Thymus (tissue), 11 donors: Measurements from ENCODE around the gene SNX13. TPM values are rescaled to one million over a fixed set of nuclear protein-coding genes. Genes with fewer than 3 reads are reported as not detected.
"Not testable (repeated sequence)": the region's sequence is repeated elsewhere in the genome, so short reads cannot be mapped to it uniquely, and the experiment has no call there.

Experiments used
- DNase-seq, 9 donors: peaks; one replicate each; pipeline ENCODE4 v3.0.0-alpha.2; 2013; ENCODE audit warnings: low spot score in 9 of 9, low read depth in 6 of 9, missing footprints in 1 of 9
- H3K27ac ChIP-seq, 2 donors: one replicate each; pipeline ENCODE4 v1.5.1; 2013; ENCODE audit warnings: control low read depth in 1 of 2, low read depth in 1 of 2, low read length in 1 of 2, mild to moderate bottlenecking in 1 of 2, moderate library complexity in 1 of 2
- H3K27me3 ChIP-seq, 2 donors: one replicate each; pipeline ENCODE4 v1.5.1; 2013; ENCODE audit warnings: low read length in 1 of 2; ENCODE audit not compliant: control insufficient read depth in 2 of 2, insufficient read depth in 1 of 2
- H3K36me3 ChIP-seq, 2 donors: one replicate each; pipeline ENCODE4 v1.5.1; 2013; ENCODE audit warnings: low read length in 1 of 2, mild to moderate bottlenecking in 1 of 2, moderate library complexity in 1 of 2; ENCODE audit not compliant: control insufficient read depth in 2 of 2, insufficient read depth in 2 of 2
- H3K4me1 ChIP-seq, 2 donors: one replicate each; pipeline ENCODE4 v1.5.1; 2013; ENCODE audit warnings: low read length in 2 of 2; ENCODE audit not compliant: control insufficient read depth in 2 of 2, insufficient read depth in 2 of 2
- H3K4me3 ChIP-seq, 2 donors: one replicate each; pipeline ENCODE4 v1.5.1; 2013; ENCODE audit warnings: low read length in 2 of 2, control low read depth in 1 of 2, mild to moderate bottlenecking in 1 of 2
- H3K9me3 ChIP-seq, 2 donors: one replicate each; pipeline ENCODE4 v1.5.1; 2013; ENCODE audit warnings: low read length in 1 of 2, mild to moderate bottlenecking in 1 of 2; ENCODE audit not compliant: control insufficient read depth in 2 of 2, insufficient read depth in 1 of 2
- WGBS: extraction: QIAGEN DNeasy Blood & Tissue Kit; methylation state at CpG from one replicate; pipeline ENCODE4 v1.1.7; 2013; 5-methylcytosine and 5-hydroxymethylcytosine counted together
- polyA plus RNA-seq: library from polyadenylated mRNA; stranded (reverse); fragments of 200-250 nt; gene quantifications from one replicate; pipeline ENCODE4 v1.2.3, GENCODE V29; 2013
- total RNA-seq: library from RNA; stranded (reverse); fragments of 120-200 nt; gene quantifications from one replicate; pipeline ENCODE4 v1.2.4, GENCODE V29; 2013
- donor health status: healthy.

Gene SNX13
- total and polyA plus RNA-seq, 2 donors, result 12.3 to 33.4 TPM

DNA sequence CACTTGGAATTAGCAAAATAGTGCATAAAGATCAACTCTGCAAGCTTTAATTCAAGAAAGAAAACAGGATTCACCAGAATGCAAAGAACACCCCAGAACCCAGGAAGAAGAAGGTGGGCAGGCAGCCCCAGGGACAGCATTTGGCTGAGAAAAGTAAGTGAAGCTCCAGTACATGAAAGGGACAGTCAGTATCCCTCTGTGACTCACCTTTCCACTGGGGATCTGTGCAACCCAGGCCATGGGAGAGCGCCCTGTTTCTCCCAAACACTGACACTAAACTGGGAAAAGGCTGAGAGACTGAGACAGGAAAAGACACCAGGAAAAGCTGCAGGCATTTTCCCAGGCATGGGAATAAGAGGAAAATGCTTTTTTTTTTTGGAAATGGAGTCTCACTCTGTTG is 28.2 kb downstream of the SNX13 start:
- no peak overlapping the region for H3K27ac ChIP-seq
- no peaks in the 10 kb centered on the region for H3K9me3 ChIP-seq
- H3K4me1 ChIP-seq, result peaks cover 0 to 4% of the 10 kb centered on the region in 2 donors
- H3K4me3 ChIP-seq, result no peak overlapping the region
- no peaks in the 10 kb centered on the region for H3K36me3 ChIP-seq
- no peak for DNase-seq
- H3K27me3 ChIP-seq, result no peaks in the 10 kb centered on the region
- 93% methylated on average over 1 of the region's 1 CpG for WGBS

DNA sequence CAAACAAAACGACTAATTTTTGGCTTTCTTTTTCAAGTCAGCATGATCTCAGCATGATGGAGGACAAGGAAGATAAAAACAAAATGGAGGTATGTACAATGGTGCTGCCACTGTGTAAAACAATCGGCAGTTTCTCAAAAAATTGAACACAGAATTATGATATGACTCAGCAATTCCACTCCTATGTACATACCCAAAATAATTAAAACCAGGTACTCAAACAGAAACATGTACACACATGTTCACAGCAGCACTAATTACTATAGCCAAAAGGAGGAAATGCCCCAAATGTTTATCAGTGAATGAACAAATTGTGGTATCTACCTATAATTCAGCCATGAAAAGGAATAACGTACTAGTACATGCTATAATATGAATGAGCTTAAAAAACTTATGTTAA is 29.9 kb downstream of the SNX13 start:
- Histone ChIP-seq H3K27ac (no peak overlapping the region), H3K9me3 (no peaks in the 10 kb centered on the region), H3K4me1 (peaks cover 0 to 4% of the 10 kb centered on the region in 2 donors), H3K27me3 (no peaks in the 10 kb centered on the region), H3K36me3 (no peaks in the 10 kb centered on the region), H3K4me3 (no peak overlapping the region)
- no peak for DNase-seq
- 98% methylated on average over 3 of the region's 3 CpGs for WGBS

DNA sequence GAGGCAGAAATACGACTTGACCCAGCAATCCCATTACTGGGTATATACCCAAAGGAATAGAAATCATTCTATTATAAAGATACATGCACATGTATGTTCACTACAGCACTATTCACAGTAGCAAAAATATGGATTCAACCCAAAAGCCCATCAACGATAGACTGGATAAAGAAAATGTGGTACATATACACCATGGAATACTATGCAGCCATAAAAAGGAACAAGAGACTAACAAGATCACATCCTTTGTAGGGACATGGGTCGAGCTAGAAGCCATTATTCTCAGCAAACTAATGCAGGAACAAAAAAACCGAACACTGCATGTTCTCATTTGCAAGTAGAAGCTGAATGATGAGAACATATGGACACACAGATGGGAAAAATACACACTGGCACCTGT is 31.0 kb downstream of the SNX13 start:
- DNase-seq, H3K4me1 ChIP-seq, H3K27me3 ChIP-seq, H3K36me3 ChIP-seq, H3K4me3 ChIP-seq, H3K27ac ChIP-seq, H3K9me3 ChIP-seq: not testable (repeated sequence)
- WGBS, result 98% methylated on average over 4 of the region's 4 CpGs

DNA sequence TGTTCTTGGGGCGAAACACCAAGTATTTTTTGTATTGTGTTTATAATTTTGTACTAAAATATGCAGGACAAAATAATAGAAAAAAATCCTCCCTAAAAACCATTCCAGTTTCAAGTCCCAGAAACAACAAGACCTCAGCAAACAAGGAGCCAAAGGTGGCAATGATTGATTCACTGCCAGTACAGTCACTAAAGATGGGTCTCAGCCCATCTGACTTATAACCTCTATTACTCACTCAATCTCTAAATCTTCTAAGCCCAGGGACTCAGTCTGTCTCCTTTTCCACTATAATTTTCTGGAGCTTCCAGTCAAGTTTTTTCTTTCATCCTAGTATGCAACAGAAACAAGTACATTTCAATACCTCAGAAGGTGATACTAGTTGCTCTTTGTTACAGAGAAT is 33.3 kb downstream of the SNX13 start:
- no peaks in the 10 kb centered on the region for H3K27me3 ChIP-seq
- no peaks in the 10 kb centered on the region for H3K36me3 ChIP-seq
- H3K4me1 ChIP-seq, result no peaks in the 10 kb centered on the region
- no peak for DNase-seq
- H3K27ac ChIP-seq, result no peak overlapping the region
- no peaks in the 10 kb centered on the region for H3K9me3 ChIP-seq
- 99% methylated on average over 1 of the region's 1 CpG for WGBS
- H3K4me3 ChIP-seq, result no peak overlapping the region

DNA sequence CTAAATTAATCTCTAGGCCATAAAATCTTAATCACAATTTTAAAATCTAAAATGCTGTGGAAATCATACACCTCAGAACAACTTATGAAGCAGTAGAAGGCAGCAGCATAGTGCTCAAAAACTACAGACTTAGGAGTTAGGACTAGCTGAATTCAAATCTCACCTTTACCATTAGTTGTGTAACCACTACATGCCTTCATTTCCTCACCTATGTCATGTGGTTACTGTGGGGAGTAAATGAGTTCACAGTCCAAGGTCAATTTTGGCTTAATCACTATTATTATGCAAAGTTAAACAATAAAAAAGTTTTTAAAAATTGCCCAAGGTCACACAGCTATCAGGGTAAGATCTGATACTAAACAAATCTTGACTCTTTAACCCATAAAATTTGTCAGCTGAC is 37.0 kb downstream of the SNX13 start:
- Histone ChIP-seq H3K4me3 (no peak overlapping the region), H3K4me1 (no peaks in the 10 kb centered on the region), H3K27me3 (no peaks in the 10 kb centered on the region), H3K36me3 (peaks cover 0 to 3% of the 10 kb centered on the region in 2 donors), H3K9me3 (no peaks in the 10 kb centered on the region), H3K27ac (no peak overlapping the region)
- DNase-seq, result no peak

DNA sequence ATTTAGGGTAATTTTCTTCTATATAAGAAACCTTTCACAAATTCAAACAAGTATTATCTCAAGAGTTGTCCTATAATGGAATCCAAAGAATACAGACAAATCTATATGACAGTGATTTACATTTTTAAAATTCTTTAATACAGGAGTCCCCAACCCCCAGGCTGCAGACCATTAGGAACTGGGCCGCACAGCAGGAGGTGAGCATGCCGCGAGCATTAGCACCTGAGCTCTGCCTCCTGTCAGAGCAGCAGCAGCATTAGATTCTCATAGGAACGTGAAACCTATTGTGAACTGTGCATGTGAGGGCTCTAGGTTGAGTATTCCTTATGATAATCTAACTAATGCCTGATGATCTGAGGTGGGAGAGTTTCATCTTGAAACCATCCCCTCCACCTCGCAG is 37.7 kb downstream of the SNX13 start:
- DNase-seq, result no peak
- H3K36me3 ChIP-seq, result peaks cover 0 to 3% of the 10 kb centered on the region in 2 donors
- H3K4me3 ChIP-seq, result no peak overlapping the region
- no peak overlapping the region for H3K27ac ChIP-seq
- WGBS, result 97% methylated on average over 5 of the region's 5 CpGs
- H3K27me3 ChIP-seq, result no peaks in the 10 kb centered on the region
- no peaks in the 10 kb centered on the region for H3K9me3 ChIP-seq
- no peaks in the 10 kb centered on the region for H3K4me1 ChIP-seq

DNA sequence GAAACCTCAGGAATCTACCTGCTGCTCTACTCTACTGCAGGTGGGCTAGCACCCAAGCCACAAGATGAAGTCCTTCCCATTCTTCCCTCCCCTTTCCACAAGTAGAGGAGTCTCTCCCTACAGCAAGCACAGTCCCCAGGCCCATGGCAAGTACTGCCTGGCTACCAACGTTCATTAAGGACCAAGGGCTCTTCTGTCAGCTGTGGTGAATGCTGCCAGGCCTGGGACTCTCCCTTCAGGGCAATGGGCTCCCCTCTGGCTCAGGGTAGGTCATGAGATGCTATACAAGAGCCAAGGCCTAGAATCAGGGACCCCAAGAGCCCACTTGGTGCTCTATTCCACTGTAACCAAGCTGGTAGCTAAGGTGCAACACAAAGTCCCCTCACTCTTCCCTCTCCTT is 39.8 kb downstream of the SNX13 start:
- H3K4me1 ChIP-seq, result no peaks in the 10 kb centered on the region
- H3K4me3 ChIP-seq, result no peak overlapping the region
- H3K36me3 ChIP-seq, result peaks cover 0 to 3% of the 10 kb centered on the region in 2 donors
- no peaks in the 10 kb centered on the region for H3K9me3 ChIP-seq
- no peaks in the 10 kb centered on the region for H3K27me3 ChIP-seq
- DNase-seq, result no peak
- H3K27ac ChIP-seq, result no peak overlapping the region
- WGBS, result 98% methylated on average over 1 of the region's 1 CpG

DNA sequence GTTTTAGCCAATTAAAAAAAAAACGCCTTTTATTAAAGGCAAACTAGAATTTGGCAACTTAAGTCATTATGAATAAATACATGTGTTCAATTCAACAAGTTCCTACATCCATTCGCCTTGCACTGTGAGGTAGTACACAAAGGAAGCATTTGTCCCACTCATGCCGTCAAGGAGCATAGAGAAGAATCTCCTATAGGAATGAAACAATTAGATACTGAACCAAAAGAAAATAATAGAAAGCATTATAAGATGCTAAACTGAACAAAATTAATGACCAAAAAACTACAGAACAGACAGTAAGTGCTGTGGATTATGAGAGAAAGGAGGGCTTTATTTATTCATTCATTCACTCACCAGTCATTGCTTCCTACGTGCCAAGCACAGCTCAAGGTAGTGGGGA is 42.2 kb downstream of the SNX13 start:
- Histone ChIP-seq H3K9me3 (no peaks in the 10 kb centered on the region), H3K4me1 (no peaks in the 10 kb centered on the region), H3K27me3 (no peaks in the 10 kb centered on the region), H3K27ac (no peak overlapping the region), H3K4me3 (no peak overlapping the region), H3K36me3 (peaks cover 0 to 3% of the 10 kb centered on the region in 2 donors)
- no peak for DNase-seq
- 98% methylated on average over 4 of the region's 4 CpGs for WGBS

DNA sequence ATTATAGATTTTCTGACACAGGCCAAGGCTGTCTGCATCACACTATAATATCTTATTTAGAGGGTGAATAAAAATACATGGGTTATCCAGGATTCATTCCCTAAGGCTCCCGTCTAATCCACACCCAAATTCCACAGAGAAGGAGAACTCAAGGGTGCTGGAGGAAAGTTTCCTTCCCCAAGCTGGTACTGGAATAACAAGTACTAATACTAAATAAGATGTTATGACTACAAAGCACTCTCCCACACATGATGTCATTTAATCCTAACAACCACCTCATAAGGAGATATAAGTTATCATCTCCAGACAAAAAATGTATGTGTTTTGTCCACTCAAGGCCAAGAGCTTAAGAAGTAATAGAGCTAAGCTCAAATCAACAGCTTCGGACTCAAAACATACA is 53.0 kb downstream of the SNX13 start:
- no peaks in the 10 kb centered on the region for H3K27me3 ChIP-seq
- no peaks in the 10 kb centered on the region for H3K4me1 ChIP-seq
- peaks cover 0 to 12% of the 10 kb centered on the region in 2 donors for H3K36me3 ChIP-seq
- H3K9me3 ChIP-seq, result no peaks in the 10 kb centered on the region
- no peak overlapping the region for H3K27ac ChIP-seq
- WGBS, result 96% methylated on average over 2 of the region's 2 CpGs
- no peak for DNase-seq
- H3K4me3 ChIP-seq, result no peak overlapping the region

DNA sequence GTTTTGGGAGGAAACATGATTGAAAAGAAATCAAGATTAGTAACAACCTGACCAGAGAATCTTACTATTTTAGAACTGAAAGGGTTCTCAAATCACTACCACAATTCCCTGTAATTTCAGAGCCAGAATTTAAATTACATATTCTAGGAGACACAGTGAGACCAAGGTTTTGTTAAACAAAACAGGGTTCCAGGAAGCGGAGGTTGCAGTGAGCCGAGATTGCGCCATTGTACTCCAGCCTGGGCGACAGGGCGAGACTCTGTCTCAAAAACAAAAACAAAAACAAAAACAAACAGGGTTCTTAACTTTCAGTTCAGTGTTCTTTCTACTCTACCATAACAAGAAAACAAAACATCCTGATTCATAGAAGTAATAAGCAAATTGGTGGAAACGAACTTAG is 57.6 kb downstream of the SNX13 start:
- Histone ChIP-seq H3K36me3 (peaks cover 0 to 12% of the 10 kb centered on the region in 2 donors), H3K27ac (no peak overlapping the region)
- WGBS, result 98% methylated on average over 6 of the region's 6 CpGs

More for the DNA sequence above, 57.6 kb downstream of the SNX13 start:
- DNase-seq, result no peak
- Histone ChIP-seq H3K27me3 (no peaks in the 10 kb centered on the region), H3K4me3 (no peak overlapping the region), H3K4me1 (no peaks in the 10 kb centered on the region), H3K9me3 (no peaks in the 10 kb centered on the region)
